ENCODE results near the gene LRRC25.
A peak's percentile ranks its signal among the peaks of the same experiment; 100 is the strongest.

The LRRC25 gene

GRCh38 chr19:18438331-18439024, 41.1 kb upstream of the LRRC25 start:
- TF ChIP-seq POLR2AphosphoS5 (IDR thresholded peaks at IDR 0.05; ENCODE audit: low read depth, low read length): no peak
- no peak for TF ChIP-seq FOXP2 (optimal IDR thresholded peaks at IDR 0.05; ENCODE audit: borderline replicate concordance, extremely low read depth, extremely low read length, insufficient read depth)
- TF ChIP-seq TAF1 (IDR thresholded peaks at IDR 0.05; ENCODE audit: borderline replicate concordance, insufficient read depth, low read length): no peak
- TF ChIP-seq REST (IDR thresholded peaks at IDR 0.05; ENCODE audit: insufficient read depth in 1 of 2, low read depth in 2 of 2, low read length in 2 of 2): no peak
- no peak for TF ChIP-seq SIN3A (IDR thresholded peaks at IDR 0.05; ENCODE audit: borderline replicate concordance, insufficient read depth, low read length)

GRCh38 chr19:18437491-18438330, 40.3 kb upstream of the LRRC25 start, which contains the start of gene ISYNA1:
Gene ISYNA1 (minus strand): TSS chr19:18438133. CDS start chr19:18437979, 154 bp downstream.
- TF ChIP-seq POLR2AphosphoS5 (IDR thresholded peaks at IDR 0.05; ENCODE audit: low read depth, low read length) (peak; percentile 44; the same call in 1 of the 2 replicates), SIN3A (IDR thresholded peaks at IDR 0.05; ENCODE audit: borderline replicate concordance, insufficient read depth, low read length) (no peak)

- TF ChIP-seq SIN3A (IDR thresholded peaks at IDR 0.05; ENCODE audit: borderline replicate concordance, insufficient read depth, low read length) (no peak), POLR2AphosphoS5 (IDR thresholded peaks at IDR 0.05; ENCODE audit: low read depth, low read length) (no peak; the same call in 1 of the 2 replicates), FOXP2 (optimal IDR thresholded peaks at IDR 0.05; ENCODE audit: borderline replicate concordance, extremely low read depth, extremely low read length, insufficient read depth) (no peak), TAF1 (IDR thresholded peaks at IDR 0.05; ENCODE audit: borderline replicate concordance, insufficient read depth, low read length) (no peak)
Observed at GRCh38 chr19:18436671-18437490, 39.5 kb upstream of the LRRC25 start.

GRCh38 chr19:18435842-18436670, 38.6 kb upstream of the LRRC25 start:
- TF ChIP-seq FOXP2 (optimal IDR thresholded peaks at IDR 0.05; ENCODE audit: borderline replicate concordance, extremely low read depth, extremely low read length, insufficient read depth) (no peak), REST (IDR thresholded peaks at IDR 0.05; ENCODE audit: insufficient read depth in 1 of 2, low read depth in 2 of 2, low read length in 2 of 2) (no peak), SIN3A (IDR thresholded peaks at IDR 0.05; ENCODE audit: borderline replicate concordance, insufficient read depth, low read length) (no peak), POLR2AphosphoS5 (IDR thresholded peaks at IDR 0.05; ENCODE audit: low read depth, low read length) (no peak), TAF1 (IDR thresholded peaks at IDR 0.05; ENCODE audit: borderline replicate concordance, insufficient read depth, low read length) (no peak)

- TF ChIP-seq SIN3A (IDR thresholded peaks at IDR 0.05; ENCODE audit: borderline replicate concordance, insufficient read depth, low read length) (no peak), FOXP2 (optimal IDR thresholded peaks at IDR 0.05; ENCODE audit: borderline replicate concordance, extremely low read depth, extremely low read length, insufficient read depth) (no peak), POLR2AphosphoS5 (IDR thresholded peaks at IDR 0.05; ENCODE audit: low read depth, low read length) (no peak), REST (IDR thresholded peaks at IDR 0.05; ENCODE audit: insufficient read depth in 1 of 2, low read depth in 2 of 2, low read length in 2 of 2) (no peak), TAF1 (IDR thresholded peaks at IDR 0.05; ENCODE audit: borderline replicate concordance, insufficient read depth, low read length) (no peak)
Observed at GRCh38 chr19:18435178-18435841, 37.9 kb upstream of the LRRC25 start.

Measured in PFSK-1 (cell line).